ENCODE data around the gene CHST8. TPM values are rescaled to one million over a fixed set of nuclear protein-coding genes. Genes with fewer than 3 reads are reported as not detected.
"Not testable (repeated sequence)": the region's sequence is repeated elsewhere in the genome, so short reads cannot be mapped to it uniquely, and the experiment has no call there.

The CHST8 gene
- total RNA-seq, 1 experiment from 2014 or later, result not detected

- Histone ChIP-seq H2AFZ (no peak overlapping the region), H3K27ac (no peak overlapping the region), H3K4me1 (replicated peaks; ENCODE audit: insufficient read depth) (no peaks in the 10 kb centered on the region), H3K4me2 (no peak overlapping the region), H3F3A (ENCODE audit: insufficient read depth, low read depth) (no peaks in the 10 kb centered on the region), H3K79me2 (ENCODE audit: low read depth) (no peaks in the 10 kb centered on the region), H3K27me3 (ENCODE audit: insufficient read depth, low read depth) (peaks cover 69% of the 10 kb centered on the region), H3K4me3 (no peak overlapping the region), H3K9me3 (ENCODE audit: insufficient read depth, low read depth) (peaks cover 7% of the 10 kb centered on the region; the same call in 1 of the 2 replicates), H3K9me2 (ENCODE audit: insufficient read depth) (no peaks in the 10 kb centered on the region), H3K36me3 (ENCODE audit: low read depth) (no peaks in the 10 kb centered on the region), H4K20me1 (ENCODE audit: insufficient read depth) (no peaks in the 10 kb centered on the region)
- TF ChIP-seq EZH2 (IDR thresholded peaks at IDR 0.05; ENCODE audit: low read depth) (no peak), CTCF (conservative IDR thresholded peaks at IDR 0.05) (no peak)
- ChIA-PET CTCF (no interaction called here), POLR2A (ENCODE audit: unreplicated experiment) (no interaction called here)
- BruUV-seq (replicated peaks), result no TSS peak
- no peak for DNase-seq
- intact Hi-C loops (cut with micrococcal nuclease; ENCODE audit: unreplicated experiment), result no loop called here
These were observed 18.4 kb upstream of the CHST8 start for GRCh38 chr19:33603377-33603776.

GRCh38 chr19:33604651-33605050 is 17.1 kb upstream of the CHST8 start:
- Histone ChIP-seq H4K20me1 (ENCODE audit: insufficient read depth) (no peaks in the 10 kb centered on the region), H3F3A (ENCODE audit: insufficient read depth, low read depth) (no peaks in the 10 kb centered on the region), H3K4me1 (replicated peaks; ENCODE audit: insufficient read depth) (no peaks in the 10 kb centered on the region), H3K9me3 (ENCODE audit: insufficient read depth, low read depth) (peaks cover 7% of the 10 kb centered on the region; the same call in 1 of the 2 replicates), H3K9me2 (ENCODE audit: insufficient read depth) (no peaks in the 10 kb centered on the region), H3K36me3 (ENCODE audit: low read depth) (no peaks in the 10 kb centered on the region), H3K4me2 (no peak overlapping the region), H2AFZ (no peak overlapping the region), H3K27me3 (ENCODE audit: insufficient read depth, low read depth) (peaks cover 61% of the 10 kb centered on the region), H3K4me3 (no peak overlapping the region), H3K27ac (no peak overlapping the region), H3K79me2 (ENCODE audit: low read depth) (no peaks in the 10 kb centered on the region)
- TF ChIP-seq CTCF (conservative IDR thresholded peaks at IDR 0.05) (no peak), EZH2 (IDR thresholded peaks at IDR 0.05; ENCODE audit: low read depth) (no peak)
- CTCF ChIA-PET, result no interaction called here
- POLR2A ChIA-PET (ENCODE audit: unreplicated experiment), result no interaction called here
- intact Hi-C loops (cut with micrococcal nuclease; ENCODE audit: unreplicated experiment), result no loop called here
- no TSS peak for BruUV-seq (replicated peaks)
- no peak for DNase-seq

GRCh38 chr19:33605803-33606295 is 15.9 kb upstream of the CHST8 start:
- H3K79me2 ChIP-seq (ENCODE audit: low read depth); H3F3A ChIP-seq (ENCODE audit: insufficient read depth, low read depth); H3K36me3 ChIP-seq (ENCODE audit: low read depth); H3K4me3 ChIP-seq; H4K20me1 ChIP-seq (ENCODE audit: insufficient read depth); BruUV-seq (replicated peaks); H3K9me2 ChIP-seq (ENCODE audit: insufficient read depth); H3K9me3 ChIP-seq (ENCODE audit: insufficient read depth, low read depth); intact Hi-C loops (cut with micrococcal nuclease; ENCODE audit: unreplicated experiment); CTCF ChIA-PET; H3K4me2 ChIP-seq; DNase-seq; H3K27ac ChIP-seq; H2AFZ ChIP-seq; H3K4me1 ChIP-seq (replicated peaks; ENCODE audit: insufficient read depth): not testable (repeated sequence)
- POLR2A ChIA-PET (ENCODE audit: unreplicated experiment), result interaction anchor here (0.7 kb wide), 1 partner anchor 13 kb away, joined by 9 read pairs; no protein-coding TSS in a partner anchor
- peaks cover 65% of the 10 kb centered on the region for H3K27me3 ChIP-seq (ENCODE audit: insufficient read depth, low read depth)

GRCh38 chr19:33606556-33606955 is 15.2 kb upstream of the CHST8 start:
- H3K27ac ChIP-seq, result no peak overlapping the region
- ChIA-PET CTCF (no interaction called here), POLR2A (ENCODE audit: unreplicated experiment) (no interaction called here)
- no peaks in the 10 kb centered on the region for H3F3A ChIP-seq (ENCODE audit: insufficient read depth, low read depth)
- H3K79me2 ChIP-seq (ENCODE audit: low read depth), result no peaks in the 10 kb centered on the region
- H3K36me3 ChIP-seq (ENCODE audit: low read depth), result no peaks in the 10 kb centered on the region
- no TSS peak for BruUV-seq (replicated peaks)
- H4K20me1 ChIP-seq (ENCODE audit: insufficient read depth), result no peaks in the 10 kb centered on the region
- intact Hi-C loops (cut with micrococcal nuclease; ENCODE audit: unreplicated experiment), result no loop called here
- H3K9me3 ChIP-seq (ENCODE audit: insufficient read depth, low read depth), result peaks cover 2% of the 10 kb centered on the region; the same call in 1 of the 2 replicates
- no peak overlapping the region for H3K4me3 ChIP-seq
- no peak for DNase-seq
- H3K4me2 ChIP-seq, result no peak overlapping the region
- no peaks in the 10 kb centered on the region for H3K9me2 ChIP-seq (ENCODE audit: insufficient read depth)
- no peak overlapping the region for H2AFZ ChIP-seq
- no peaks in the 10 kb centered on the region for H3K4me1 ChIP-seq (replicated peaks; ENCODE audit: insufficient read depth)
- TF ChIP-seq EZH2 (IDR thresholded peaks at IDR 0.05; ENCODE audit: low read depth) (no peak), CTCF (conservative IDR thresholded peaks at IDR 0.05) (no peak)
- peaks cover 70% of the 10 kb centered on the region for H3K27me3 ChIP-seq (ENCODE audit: insufficient read depth, low read depth)
